ENCODE results near the gene COLEC12.

The COLEC12 gene

GRCh38 chr18:500632-501405 lies at the start of gene COLEC12:
Gene COLEC12 (minus strand): TSS chr18:500701. CDS start chr18:500514, 187 bp downstream.
- DNase-seq (ENCODE audit: insufficient read length, low spot score): no peak
- no peak for TF ChIP-seq POLR2A (IDR thresholded peaks at IDR 0.05; ENCODE audit: low read depth, low read length)
- FAIRE-seq: no peak

DNA sequence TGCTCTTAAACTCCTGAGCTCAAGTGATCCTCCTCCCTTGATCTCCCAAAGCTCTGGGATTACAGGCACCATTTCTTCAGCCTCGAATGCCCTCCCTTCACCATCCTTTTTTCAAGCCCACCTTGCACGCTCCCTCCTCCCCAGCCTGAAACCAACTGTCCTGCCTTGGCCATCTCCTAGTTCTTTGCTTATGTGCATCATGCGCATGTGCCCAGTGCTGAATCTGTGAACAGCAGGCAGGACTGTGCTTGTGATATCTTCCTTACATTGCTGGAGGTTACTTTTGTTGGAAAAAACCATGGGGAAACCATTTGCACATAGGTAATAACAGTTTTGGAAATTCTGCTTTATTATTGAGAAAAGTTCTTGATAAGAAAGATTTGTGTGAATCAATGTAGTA lies 49.5 kb upstream of the COLEC12 start:
- no peak for TF ChIP-seq POLR2A (IDR thresholded peaks at IDR 0.05; ENCODE audit: low read depth, low read length)
- DNase-seq (ENCODE audit: insufficient read length, low spot score) (no peak), FAIRE-seq (no peak)

DNA sequence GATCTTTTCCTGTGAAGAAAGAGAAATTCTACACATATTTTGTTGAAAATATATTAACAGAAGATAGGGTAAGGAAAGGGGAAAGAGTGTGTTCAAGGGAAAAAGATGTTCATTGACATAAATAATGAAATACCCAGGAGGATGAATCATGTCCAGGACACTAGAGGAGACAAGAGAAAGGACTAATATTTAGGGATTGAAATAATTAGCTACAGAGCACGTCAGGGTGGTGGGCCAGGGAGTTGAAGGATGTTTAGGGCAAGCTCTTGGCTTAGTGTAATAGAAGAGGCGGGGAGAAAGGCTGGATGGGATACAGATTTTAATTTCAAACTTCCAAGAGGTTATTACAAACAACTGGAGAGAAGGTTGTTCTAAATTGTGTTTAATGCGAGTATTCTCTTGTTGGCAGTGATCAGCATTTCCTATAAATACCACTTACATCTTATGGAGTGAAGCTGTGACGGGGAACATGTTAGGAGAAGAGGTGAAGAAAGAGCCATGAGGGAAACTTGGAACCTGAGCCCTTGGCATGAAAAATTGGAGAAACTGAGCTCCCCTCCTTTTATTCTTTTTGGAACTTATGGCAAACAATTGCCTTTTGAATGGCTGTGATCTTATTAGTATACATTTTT lies 43.1 kb upstream of the COLEC12 start:
- TF ChIP-seq POLR2A (IDR thresholded peaks at IDR 0.05; ENCODE audit: low read depth, low read length): no peak
- FAIRE-seq (no peak), DNase-seq (ENCODE audit: insufficient read length, low spot score) (no peak)

- FAIRE-seq: no peak
- DNase-seq (ENCODE audit: insufficient read length, low spot score): no peak
- TF ChIP-seq POLR2A (IDR thresholded peaks at IDR 0.05; ENCODE audit: low read depth, low read length): no peak
These were observed 33.6 kb upstream of the COLEC12 start for GRCh38 chr18:533995-534601.

DNA sequence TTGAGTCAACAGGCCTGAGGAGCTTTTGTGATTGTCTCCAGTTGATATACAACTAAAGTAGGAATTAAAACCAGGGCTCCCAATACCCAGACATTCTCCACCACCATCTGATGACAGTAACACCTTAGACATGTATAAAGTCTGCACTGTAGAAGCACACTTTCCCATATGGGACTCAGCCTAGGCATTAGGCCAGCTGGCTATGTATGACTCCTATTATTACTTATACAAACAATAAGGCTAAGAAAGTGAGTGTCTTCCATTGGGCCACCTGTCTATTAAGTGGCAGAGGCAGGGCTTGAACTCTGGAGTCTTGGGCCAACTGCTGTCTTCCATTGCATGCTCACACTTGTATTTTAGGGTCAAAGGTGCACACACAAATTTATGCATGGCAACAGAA lies 32.1 kb upstream of the COLEC12 start:
- TF ChIP-seq POLR2A (IDR thresholded peaks at IDR 0.05; ENCODE audit: low read depth, low read length): no peak
- DNase-seq (ENCODE audit: insufficient read length, low spot score) (no peak), FAIRE-seq (no peak)

- FAIRE-seq (no peak), DNase-seq (ENCODE audit: insufficient read length, low spot score) (no peak)
- TF ChIP-seq POLR2A (IDR thresholded peaks at IDR 0.05; ENCODE audit: low read depth, low read length): no peak
These were observed 31.5 kb upstream of the COLEC12 start for GRCh38 chr18:532018-532417.

GRCh38 chr18:527146-527545 lies 26.6 kb upstream of the COLEC12 start:
- FAIRE-seq (no peak), DNase-seq (ENCODE audit: insufficient read length, low spot score) (no peak)
- TF ChIP-seq POLR2A (IDR thresholded peaks at IDR 0.05; ENCODE audit: low read depth, low read length): no peak

DNA sequence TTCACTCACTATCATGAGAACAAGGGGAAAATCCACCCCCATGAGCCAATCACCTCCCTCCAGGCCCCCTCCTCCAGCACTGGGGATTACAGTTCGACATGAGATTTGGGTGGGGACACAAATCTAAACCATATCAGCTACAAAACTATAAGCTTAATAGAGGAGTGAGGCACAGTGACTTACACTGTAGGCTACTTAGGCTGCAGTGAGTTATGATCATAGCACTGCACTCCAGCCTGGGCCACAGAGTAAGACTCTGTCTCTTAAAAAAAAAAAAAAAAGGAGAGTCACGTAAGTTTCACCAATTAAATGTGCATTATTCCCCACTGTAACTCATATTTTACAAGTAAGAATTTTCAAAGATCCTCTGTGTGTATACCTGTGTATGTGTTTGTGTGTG lies 26.2 kb upstream of the COLEC12 start:
- no peak for DNase-seq (ENCODE audit: insufficient read length, low spot score)
- FAIRE-seq: no peak
- no peak for TF ChIP-seq POLR2A (IDR thresholded peaks at IDR 0.05; ENCODE audit: low read depth, low read length)

DNA sequence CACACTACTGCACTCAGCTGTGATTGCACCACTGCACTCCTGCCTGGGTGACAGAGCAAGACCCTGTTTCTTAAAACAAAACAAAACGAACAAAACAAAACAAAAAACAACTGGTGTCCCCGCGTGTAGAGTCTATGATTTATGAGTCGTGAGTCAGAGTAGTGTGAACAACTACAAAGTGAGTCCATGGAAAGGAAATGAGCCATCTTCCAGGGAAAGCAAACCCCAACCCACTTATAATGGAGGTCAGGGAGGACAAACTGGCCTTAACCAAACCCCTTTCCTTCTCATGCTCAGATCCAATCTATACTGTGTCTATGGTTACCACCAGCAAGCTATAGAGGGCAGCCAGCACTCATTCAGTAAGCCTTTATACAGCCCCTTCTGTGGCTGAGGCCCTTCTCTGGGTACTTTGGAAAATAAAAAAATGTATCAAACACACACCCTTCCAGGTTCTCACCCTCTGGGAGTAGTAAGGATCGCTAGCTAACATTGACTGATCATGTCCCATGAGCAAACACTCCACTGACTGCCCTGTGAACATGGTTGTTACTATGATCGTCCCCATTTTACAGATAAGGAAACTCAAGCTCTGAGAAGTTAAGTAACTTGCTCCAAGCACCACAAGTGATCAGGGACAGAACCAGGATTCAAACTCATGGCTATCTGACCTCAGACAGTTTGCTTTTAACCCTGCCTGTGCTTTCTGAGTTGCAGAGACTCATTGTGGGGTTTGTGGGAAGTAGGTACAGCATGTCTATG lies 24.7 kb upstream of the COLEC12 start:
- TF ChIP-seq POLR2A (IDR thresholded peaks at IDR 0.05; ENCODE audit: low read depth, low read length): no peak
- DNase-seq (ENCODE audit: insufficient read length, low spot score) (peak; percentile 55), FAIRE-seq (peak; percentile 94)

GRCh38 chr18:524466-524865 lies 24.0 kb upstream of the COLEC12 start:
- FAIRE-seq (peak; percentile 20), DNase-seq (ENCODE audit: insufficient read length, low spot score) (no peak)
- TF ChIP-seq POLR2A (IDR thresholded peaks at IDR 0.05; ENCODE audit: low read depth, low read length): no peak

- DNase-seq (ENCODE audit: insufficient read length, low spot score): no peak
These were observed 23.1 kb upstream of the COLEC12 start for GRCh38 chr18:523561-523960.

DNA sequence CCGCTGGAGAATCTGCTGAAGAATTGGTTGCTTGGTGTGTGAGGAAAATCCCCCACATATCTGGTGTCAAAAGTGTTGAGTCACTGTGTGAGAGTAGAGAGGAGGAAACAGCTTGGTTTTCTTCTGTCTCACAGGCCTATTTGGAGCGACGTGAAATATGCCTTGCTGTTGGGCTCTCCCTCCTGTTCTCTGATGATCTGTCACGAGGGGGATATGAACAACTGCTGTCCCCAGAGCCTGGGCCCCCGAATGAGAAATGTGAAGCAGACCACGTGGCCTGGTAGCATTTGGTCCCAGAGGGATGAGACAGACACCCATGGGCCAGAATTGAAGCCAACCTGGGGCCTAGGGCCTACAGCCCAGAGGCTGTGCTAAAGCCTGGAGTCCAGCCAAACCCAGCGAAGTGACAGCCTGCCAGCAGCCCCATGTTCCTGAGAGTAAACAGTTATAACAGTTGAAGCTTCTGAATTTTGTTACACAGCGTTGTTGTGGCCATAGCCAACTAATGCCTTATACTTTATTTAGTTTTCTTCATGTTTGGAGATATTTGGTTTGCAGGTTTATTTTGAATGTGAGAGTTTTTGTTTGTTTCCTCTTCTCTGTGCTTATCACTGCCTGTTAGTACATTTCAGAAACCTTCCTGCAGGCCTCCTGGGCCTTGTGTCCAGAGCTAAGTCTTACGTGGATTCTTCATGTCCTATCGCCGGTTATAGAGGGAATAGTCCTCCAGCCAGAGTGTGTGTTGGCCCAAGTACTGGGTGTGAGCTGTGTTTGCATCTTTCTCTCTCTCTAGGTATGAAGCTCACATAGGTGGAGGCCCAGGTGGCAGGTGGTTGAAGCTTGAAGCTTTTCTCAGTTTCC lies 18.7 kb upstream of the COLEC12 start:
- TF ChIP-seq POLR2A (IDR thresholded peaks at IDR 0.05; ENCODE audit: low read depth, low read length): no peak
- no peak for FAIRE-seq
- DNase-seq (ENCODE audit: insufficient read length, low spot score): no peak

More at GRCh38 chr18:523561-523960, 23.1 kb upstream of the COLEC12 start:
- no peak for FAIRE-seq
- no peak for TF ChIP-seq POLR2A (IDR thresholded peaks at IDR 0.05; ENCODE audit: low read depth, low read length)

DNA sequence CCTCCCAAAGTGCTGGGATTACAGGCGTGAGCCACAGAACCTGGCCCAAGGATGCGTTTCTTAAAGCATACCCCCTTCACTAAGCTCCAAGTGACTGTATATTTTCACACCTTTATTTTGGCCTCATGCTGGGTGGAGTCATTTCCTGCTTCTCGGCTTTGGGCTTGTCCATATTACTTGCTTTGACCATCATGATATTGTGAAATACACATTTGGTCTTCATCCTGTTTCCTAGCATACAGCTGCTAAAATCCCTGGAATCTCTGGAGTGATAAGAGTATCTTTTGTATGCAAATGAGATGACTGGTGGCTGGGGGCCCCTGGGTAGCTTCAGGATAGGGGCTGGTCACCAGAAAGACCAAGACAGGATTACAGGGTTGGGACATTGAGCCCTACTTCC lies 17.6 kb upstream of the COLEC12 start:
- FAIRE-seq (no peak), DNase-seq (ENCODE audit: insufficient read length, low spot score) (no peak)
- TF ChIP-seq POLR2A (IDR thresholded peaks at IDR 0.05; ENCODE audit: low read depth, low read length): no peak

All from H54 (cell line).